ENCODE results near the gene CLDN5. TPM values are rescaled to one million over a fixed set of nuclear protein-coding genes. Genes with fewer than 3 reads are reported as not detected.

CLDN5 gene
- total RNA-seq, 1 donor from 2014 or later: 213 TPM

GRCh38 chr22:19559956-19560355 is 35.7 kb upstream of the CLDN5 start:
- Histone ChIP-seq H3K27me3 (ENCODE audit: low read depth) (no peaks in the 10 kb centered on the region), H3K4me1 (peaks cover 6% of the 10 kb centered on the region), H3K36me3 (no peaks in the 10 kb centered on the region), H3K27ac (no peak overlapping the region), H3K4me3 (no peak overlapping the region), H3K9me3 (no peaks in the 10 kb centered on the region)
- no peak for ATAC-seq
- DNase-seq: no peak
- intact Hi-C loops (cut with DNase I): no loop called here
- TF ChIP-seq CTCF (IDR thresholded peaks at IDR 0.05): no peak

GRCh38 chr22:19559324-19559811 is 35.2 kb upstream of the CLDN5 start:
- Histone ChIP-seq H3K4me1 (peaks cover 10% of the 10 kb centered on the region), H3K27me3 (ENCODE audit: low read depth) (no peaks in the 10 kb centered on the region), H3K4me3 (no peak overlapping the region), H3K36me3 (no peaks in the 10 kb centered on the region), H3K9me3 (no peaks in the 10 kb centered on the region), H3K27ac (no peak overlapping the region)
- ATAC-seq: no peak
- no peak for TF ChIP-seq CTCF (IDR thresholded peaks at IDR 0.05)
- intact Hi-C loops (cut with DNase I): no loop called here
- no peak for DNase-seq

GRCh38 chr22:19556963-19557545 is 32.8 kb upstream of the CLDN5 start:
- no peak for TF ChIP-seq CTCF (IDR thresholded peaks at IDR 0.05)
- H3K4me3 ChIP-seq: no peak overlapping the region
- no peak overlapping the region for H3K27ac ChIP-seq
- no peaks in the 10 kb centered on the region for H3K36me3 ChIP-seq
- H3K9me3 ChIP-seq: no peaks in the 10 kb centered on the region
- no peak for DNase-seq
- no peaks in the 10 kb centered on the region for H3K27me3 ChIP-seq (ENCODE audit: low read depth)
- intact Hi-C loops (cut with DNase I): no loop called here
- peaks cover 10% of the 10 kb centered on the region for H3K4me1 ChIP-seq
- no peak for ATAC-seq

- TF ChIP-seq CTCF (IDR thresholded peaks at IDR 0.05): no peak
These were observed 31.4 kb upstream of the CLDN5 start for GRCh38 chr22:19555651-19556050.

GRCh38 chr22:19554834-19555404 is 30.7 kb upstream of the CLDN5 start:
- Histone ChIP-seq H3K9me3 (no peaks in the 10 kb centered on the region), H3K4me3 (no peak overlapping the region), H3K4me1 (peaks cover 10% of the 10 kb centered on the region), H3K36me3 (no peaks in the 10 kb centered on the region), H3K27ac (peak overlapping the region; percentile 19), H3K27me3 (ENCODE audit: low read depth) (no peaks in the 10 kb centered on the region)
- DNase-seq (no peak), ATAC-seq (peak; percentile 65 to 67)
- intact Hi-C loops (cut with DNase I): no loop called here
- TF ChIP-seq CTCF (IDR thresholded peaks at IDR 0.05): peak; percentile 22

More at GRCh38 chr22:19555651-19556050, 31.4 kb upstream of the CLDN5 start:
- H3K27me3 ChIP-seq (ENCODE audit: low read depth): no peaks in the 10 kb centered on the region
- H3K36me3 ChIP-seq: no peaks in the 10 kb centered on the region
- ATAC-seq (no peak), DNase-seq (no peak)
- H3K4me3 ChIP-seq: no peak overlapping the region
- H3K9me3 ChIP-seq: no peaks in the 10 kb centered on the region
- H3K4me1 ChIP-seq: peaks cover 10% of the 10 kb centered on the region
- intact Hi-C loops (cut with DNase I): no loop called here
- H3K27ac ChIP-seq: no peak overlapping the region

Data from lower lobe of right lung (tissue), 2 donors.